ENCODE data around the gene FREM1.

FREM1 gene

DNA sequence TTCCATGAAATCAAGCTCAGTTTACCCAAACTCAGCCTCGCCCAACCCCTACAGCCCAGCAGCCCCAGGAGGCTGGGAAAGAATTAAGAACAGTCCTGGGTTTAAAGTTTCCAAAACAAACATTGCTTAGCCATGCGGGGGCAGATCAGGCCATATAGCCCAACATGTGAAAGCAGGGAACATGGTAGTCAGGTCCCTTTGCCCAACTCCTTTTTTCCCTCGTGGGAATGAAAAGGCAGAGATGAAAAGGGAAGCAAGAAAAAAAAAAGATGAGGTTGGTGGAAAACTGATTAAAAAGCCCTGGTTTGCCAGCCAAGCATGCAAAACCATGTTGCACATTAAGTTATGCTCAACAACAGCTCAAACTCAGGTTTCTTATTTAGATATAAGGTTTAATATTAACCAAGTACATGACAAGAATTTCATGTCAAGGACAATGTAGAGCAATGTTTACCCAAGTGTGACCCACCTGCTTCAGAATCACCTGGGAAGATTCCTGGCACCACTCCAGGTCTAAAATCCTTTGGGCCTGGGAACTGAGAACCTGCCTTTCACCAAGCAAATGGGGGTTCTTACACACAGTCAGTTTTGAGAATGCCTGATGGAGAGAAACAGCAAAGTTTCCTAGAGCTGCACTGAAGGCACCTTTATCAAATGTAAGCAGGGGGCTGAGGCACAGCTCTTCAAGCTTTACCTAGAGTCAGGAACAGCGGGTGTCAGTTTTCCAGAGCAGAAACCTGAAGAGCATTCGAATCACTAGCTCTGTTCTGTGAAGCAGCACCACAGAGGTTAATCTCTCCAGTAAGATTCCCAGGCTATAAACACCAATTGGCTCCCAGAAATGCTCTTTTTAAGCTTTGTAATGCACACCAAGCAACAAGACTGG lies 1.7 kb downstream of the FREM1 start:
- DNase-seq, result no peak

DNA sequence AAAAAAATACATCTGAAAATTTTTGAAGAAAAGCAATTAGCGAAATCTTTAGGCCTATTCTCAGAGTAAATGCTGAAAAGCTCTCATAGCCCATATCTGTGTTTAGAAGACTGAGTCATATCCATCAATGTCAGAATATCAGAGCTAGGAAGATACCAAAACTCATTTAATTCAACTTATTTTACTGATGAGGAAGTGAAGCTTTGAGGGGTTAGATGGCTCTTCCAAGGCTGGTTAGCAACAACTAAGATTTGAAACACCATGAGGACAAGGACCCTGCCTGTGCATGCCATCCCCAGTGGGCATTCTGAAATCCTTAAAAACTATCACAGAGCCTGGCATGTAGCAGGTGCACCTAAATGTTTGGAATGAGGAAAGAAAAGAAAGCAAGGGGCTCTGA lies 2.5 kb downstream of the FREM1 start:
- DNase-seq, result no peak

GRCh38 chr9:14907360-14907685 lies 2.9 kb downstream of the FREM1 start:
- no peak for DNase-seq

GRCh38 chr9:14906644-14907359 lies 3.4 kb downstream of the FREM1 start:
- no peak for DNase-seq

- no peak for DNase-seq
These were observed 4.2 kb downstream of the FREM1 start for GRCh38 chr9:14906000-14906399.

DNA sequence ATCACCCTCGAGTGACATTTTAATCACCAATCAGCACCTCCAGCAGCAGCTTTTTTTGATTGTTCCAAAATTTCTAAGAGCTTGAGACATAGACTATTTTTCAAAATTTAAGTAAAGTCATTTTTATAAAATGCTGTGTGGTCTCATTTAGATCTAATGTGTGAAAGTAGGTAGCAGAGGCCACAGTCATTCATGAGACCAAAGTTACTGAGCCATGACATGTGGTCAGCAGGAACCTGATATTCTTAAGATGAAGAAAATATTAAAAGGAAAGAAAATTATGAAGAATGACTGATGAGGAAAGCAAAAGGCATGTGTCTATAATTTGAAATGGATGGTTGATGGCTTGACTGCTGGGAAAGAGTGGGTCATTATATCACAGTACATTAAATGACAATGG lies 7.2 kb downstream of the FREM1 start:
- no peak for DNase-seq

GRCh38 chr9:14902561-14902960 lies 7.7 kb downstream of the FREM1 start:
- DNase-seq, result no peak

GRCh38 chr9:14899815-14900193 lies 10.4 kb downstream of the FREM1 start:
- DNase-seq, result no peak

- DNase-seq, result no peak
These were observed 11.0 kb downstream of the FREM1 start for GRCh38 chr9:14899042-14899814.

GRCh38 chr9:14895806-14896205 lies 14.4 kb downstream of the FREM1 start:
- no peak for DNase-seq

DNA sequence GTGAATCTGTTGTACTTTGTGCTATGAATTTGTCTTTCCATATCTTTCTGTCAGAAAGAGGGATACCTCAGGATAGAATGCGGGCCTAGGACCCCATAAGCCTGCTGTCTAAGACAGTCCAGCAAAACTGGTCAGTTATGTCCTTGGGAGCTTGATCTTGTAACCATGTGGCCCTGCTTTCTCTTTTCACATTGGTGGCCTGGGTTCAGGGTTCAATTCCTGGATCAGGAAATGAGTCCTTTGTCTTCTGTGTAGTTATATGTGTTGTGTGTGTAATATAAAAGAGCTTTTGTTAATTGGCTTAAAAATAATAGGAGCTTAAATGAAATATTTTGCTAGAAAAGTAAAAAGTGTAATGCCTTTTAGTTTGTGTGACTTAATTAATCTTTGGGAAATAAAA lies 16.9 kb downstream of the FREM1 start:
- DNase-seq, result no peak

DNA sequence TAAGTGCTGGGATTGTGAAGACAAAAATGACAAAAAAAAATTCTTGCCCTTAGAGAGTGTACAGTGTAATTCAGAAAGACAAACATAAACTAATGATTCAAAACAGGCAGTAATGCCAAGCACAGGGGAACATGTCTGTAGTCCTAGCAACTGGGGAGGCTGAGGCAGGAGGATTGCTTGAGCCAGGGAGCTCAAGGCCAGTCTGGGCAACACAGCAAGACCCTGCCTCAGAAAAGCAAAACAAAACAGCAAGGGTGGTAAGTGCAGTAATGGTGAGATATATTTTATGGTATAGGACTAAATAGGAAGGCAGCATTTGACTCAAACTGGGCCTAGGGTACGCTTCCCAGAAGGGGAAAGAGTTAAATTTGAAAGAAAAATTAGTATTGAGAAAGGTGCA lies 18.9 kb downstream of the FREM1 start:
- DNase-seq, result no peak

DNA sequence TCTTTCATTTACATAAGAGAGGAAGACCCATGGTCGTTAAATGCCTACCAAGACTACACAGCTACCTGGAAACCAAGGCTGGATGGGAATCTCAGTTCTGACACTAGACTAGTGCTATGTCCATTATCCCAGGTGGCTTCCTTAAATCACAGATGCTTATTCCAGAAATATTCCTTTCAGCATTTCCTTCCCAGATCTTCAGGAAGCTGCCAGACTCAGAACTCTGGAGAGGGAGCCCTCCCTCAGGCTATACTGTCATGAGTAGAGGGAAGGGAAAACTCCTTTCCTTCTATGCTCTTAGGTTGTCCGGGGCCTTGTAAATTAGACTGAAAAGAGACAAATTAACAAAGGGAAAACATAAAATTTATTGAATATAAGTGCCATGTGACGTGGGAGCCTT lies 20.8 kb downstream of the FREM1 start:
- no peak for DNase-seq

GRCh38 chr9:14888875-14889274 lies 21.4 kb downstream of the FREM1 start:
- DNase-seq, result no peak

- DNase-seq, result no peak
These were observed 22.0 kb downstream of the FREM1 start for GRCh38 chr9:14888272-14888671.

GRCh38 chr9:14887149-14887548 lies 23.1 kb downstream of the FREM1 start:
- no peak for DNase-seq

DNA sequence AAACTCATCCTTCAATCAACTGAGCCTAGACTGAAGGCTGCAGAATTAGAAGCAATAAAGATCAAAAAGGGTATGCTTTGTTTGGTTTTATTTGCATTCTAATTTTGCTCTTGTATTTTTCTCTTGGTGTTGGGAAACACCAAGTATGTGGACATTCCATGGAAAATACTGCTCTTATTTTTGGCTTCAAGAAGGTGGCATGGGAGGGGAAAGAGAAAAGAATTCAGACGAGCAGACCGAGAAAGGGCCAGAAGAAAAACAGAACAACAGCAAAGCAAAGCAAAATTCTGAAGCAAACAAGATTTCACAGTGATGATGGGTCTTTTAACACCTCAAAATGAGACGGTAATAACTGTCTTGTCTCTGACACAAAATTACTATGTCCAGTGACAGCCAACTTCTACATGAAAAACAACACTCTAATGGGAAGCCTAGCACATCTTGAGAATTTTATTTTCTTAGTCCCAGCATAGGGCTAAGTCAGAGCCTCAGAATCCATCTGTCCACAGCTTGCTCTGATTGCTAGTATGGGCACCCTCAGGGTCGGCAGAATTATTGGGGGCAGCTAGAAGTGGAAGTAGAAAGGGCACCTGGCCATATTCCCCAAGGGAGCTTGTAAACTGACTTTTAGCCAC lies 26.8 kb downstream of the FREM1 start:
- DNase-seq, result no peak

DNA sequence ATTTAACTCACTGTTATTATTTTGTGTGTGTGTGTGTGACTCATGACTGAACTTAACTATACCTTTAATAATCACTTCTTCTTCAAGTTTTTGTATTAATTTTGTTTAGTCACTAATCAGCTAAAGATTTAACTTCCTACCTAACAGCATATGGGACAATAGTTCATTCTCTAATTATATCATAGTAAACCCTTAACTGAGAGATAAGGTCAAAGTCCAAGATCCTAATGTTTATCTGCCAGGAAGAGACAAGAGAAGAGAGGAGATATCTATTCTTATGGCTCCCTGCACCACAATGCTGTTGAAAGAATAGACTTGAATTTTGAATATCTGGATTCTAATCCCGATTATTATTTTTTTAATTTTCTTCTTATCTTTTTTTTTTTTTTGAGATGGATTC lies 28.1 kb downstream of the FREM1 start:
- DNase-seq, result no peak

DNA sequence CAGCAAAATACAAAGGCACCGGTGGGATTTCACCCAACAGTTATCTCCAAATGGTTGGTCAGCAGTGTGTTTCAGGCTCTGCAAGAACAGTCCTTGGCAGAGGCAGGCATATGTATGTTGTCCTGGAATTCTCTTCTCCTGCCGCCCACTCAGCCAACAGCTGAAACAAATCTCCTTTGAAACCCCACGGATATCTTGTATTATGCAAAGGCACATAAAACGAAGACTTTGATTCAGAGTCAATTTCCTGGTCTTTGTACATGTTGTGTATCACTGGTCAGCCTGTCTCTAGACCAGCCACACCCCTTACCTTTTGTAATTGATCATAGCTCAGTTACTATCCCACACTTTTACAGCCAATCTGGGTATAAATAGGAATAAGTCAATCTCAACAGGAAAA lies 29.2 kb downstream of the FREM1 start:
- DNase-seq, result no peak

DNA sequence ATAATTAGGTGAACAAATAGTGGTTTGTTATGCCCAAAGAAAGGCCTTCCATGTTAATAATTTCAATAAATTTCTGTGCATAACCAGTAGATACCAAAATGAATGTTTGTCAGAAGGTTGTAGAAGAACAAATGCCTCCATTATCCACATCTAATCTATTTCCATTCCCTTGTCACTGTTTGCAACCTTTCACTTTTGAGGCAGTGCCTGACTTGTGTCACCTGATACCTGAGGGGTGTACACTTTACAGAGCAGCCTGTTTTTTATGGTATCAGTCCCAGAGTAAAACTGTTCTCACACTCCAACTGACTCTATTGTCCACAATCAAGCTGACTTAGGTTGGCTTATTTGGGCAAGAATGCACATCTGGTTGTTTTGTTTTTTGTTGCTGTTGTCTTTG lies 40.1 kb downstream of the FREM1 start:
- no peak for DNase-seq

GRCh38 chr9:14869671-14870070 lies 40.6 kb downstream of the FREM1 start:
- DNase-seq, result no peak

- no peak for DNase-seq
These were observed 41.2 kb downstream of the FREM1 start for GRCh38 chr9:14868772-14869583.

DNA sequence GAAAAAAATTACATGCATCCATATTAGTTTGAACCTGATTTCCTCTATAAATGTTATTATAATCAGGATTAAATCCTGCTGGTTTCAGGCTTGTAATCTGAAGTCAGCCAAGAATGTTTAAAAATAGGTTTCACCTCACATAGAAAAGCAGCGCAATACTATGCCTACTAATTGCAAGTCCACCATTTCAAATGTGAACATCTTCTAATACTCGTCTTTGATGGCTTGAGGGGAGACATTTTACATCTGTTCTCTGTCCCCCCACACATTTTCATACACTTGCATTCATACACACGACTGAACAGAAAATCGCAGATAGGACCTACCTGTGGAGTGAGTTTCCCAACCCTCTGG lies 41.8 kb downstream of the FREM1 start:
- DNase-seq, result no peak
